Kidney (tissue), 14 donors: Measurements from ENCODE around the gene KCNH2. TPM values are rescaled to one million over a fixed set of nuclear protein-coding genes. Genes with fewer than 3 reads are reported as not detected.
A peak's percentile ranks its signal among the peaks of the same experiment; 100 is the strongest.

Experiments
- DNase-seq, 5 donors: peaks; one replicate each; pipeline ENCODE4 v3.0.0-alpha.2; 2013 to 2020
- FAIRE-seq: peaks from 2 replicates; lab custom pipeline; 2012; peaks lifted over from hg19 to GRCh38; lab: Jason Lieb, UNC
- H3K27ac ChIP-seq, 2 donors: one replicate each; pipeline ENCODE4 v1.7.0; 2013; ENCODE audit warnings: low read depth in 2 of 2, low read length in 2 of 2, inconsistent platforms in 1 of 2
- H3K27me3 ChIP-seq: one replicate; pipeline ENCODE4 v1.7.1; 2013; ENCODE audit warnings: low read length, inconsistent platforms; ENCODE audit not compliant: control insufficient read depth, insufficient read depth
- H3K36me3 ChIP-seq, 3 donors: one replicate each; pipeline versions ENCODE4 v1.7.0 to v1.7.1; 2013; ENCODE audit warnings: low read length in 3 of 3, control low read depth in 1 of 3, inconsistent platforms in 1 of 3; ENCODE audit not compliant: insufficient read depth in 3 of 3, control insufficient read depth in 2 of 3
- H3K4me1 ChIP-seq, 3 donors: one replicate each; pipeline versions ENCODE4 v1.7.0 to v1.7.1; 2013; ENCODE audit warnings: low read length in 3 of 3, inconsistent platforms in 1 of 3, low read depth in 1 of 3; ENCODE audit not compliant: control insufficient read depth in 2 of 3, insufficient read depth in 2 of 3
- H3K4me3 ChIP-seq, 3 donors: one replicate each; pipeline versions ENCODE4 v1.7.0 to v1.8.1; 2013; ENCODE audit warnings: low read length in 3 of 3, control low read depth in 1 of 3, inconsistent platforms in 1 of 3
- H3K9ac ChIP-seq, 3 donors: one replicate each; pipeline versions ENCODE4 v1.7.0 to v1.7.1; 2013; ENCODE audit warnings: low read length in 3 of 3, control low read depth in 1 of 3, inconsistent platforms in 1 of 3
- H3K9me3 ChIP-seq, 3 donors: one replicate each; pipeline versions ENCODE4 v1.7.0 to v1.7.1; 2013; ENCODE audit warnings: low read length in 3 of 3, control low read depth in 1 of 3, inconsistent platforms in 1 of 3; ENCODE audit not compliant: control insufficient read depth in 2 of 3, insufficient read depth in 1 of 3
- intact Hi-C: fragments of 100-400 bp; cut with DNase I; formaldehyde crosslinking; loops from one replicate; pipeline ENCODE4 v1.11.1; 2022
- polyA plus RNA-seq: library from polyadenylated mRNA; stranded (reverse); fragments of 350-450 nt; fragmentation: Illumina TruSeq; extraction: RNeasy Lipid Tissue Mini Kit (QIAGEN cat#74804); gene quantifications from one replicate; pipeline ENCODE4 v1.2.3, GENCODE V29; 2014; ENCODE audit warnings: low read depth, low replicate concordance; ENCODE audit not compliant: insufficient read depth
- total RNA-seq: library from RNA; stranded (reverse); fragmentation: NEBNext Ultra II Directional; extraction: Animal tissue kit (Norgen Biotek cat#: 25700); gene quantifications from one replicate; pipeline ENCODE4 v1.2.1, GENCODE V29; 2021
- TF ChIP-seq, protein P1 (sequence below): IDR thresholded peaks from 3 replicates; pipeline ENCODE4 v1.5.1; 2012; ENCODE audit warnings: mild to moderate bottlenecking, moderate library complexity, borderline replicate concordance; ENCODE audit not compliant: insufficient read depth; ENCODE audit errors: extremely low read depth
- donor health status: control.
- donor health status: control.
- donor health status: control.
- donor health status: control.
- donor health status: control.
- donor health status: DM: yes; HTN: yes; CAD: no.
- donor health status: Normal renal cell carcinoma (clear cell type).

KCNH2 gene
- total and polyA plus RNA-seq, 2 donors from 2014 or later = 1.3 to 1.5 TPM

DNA sequence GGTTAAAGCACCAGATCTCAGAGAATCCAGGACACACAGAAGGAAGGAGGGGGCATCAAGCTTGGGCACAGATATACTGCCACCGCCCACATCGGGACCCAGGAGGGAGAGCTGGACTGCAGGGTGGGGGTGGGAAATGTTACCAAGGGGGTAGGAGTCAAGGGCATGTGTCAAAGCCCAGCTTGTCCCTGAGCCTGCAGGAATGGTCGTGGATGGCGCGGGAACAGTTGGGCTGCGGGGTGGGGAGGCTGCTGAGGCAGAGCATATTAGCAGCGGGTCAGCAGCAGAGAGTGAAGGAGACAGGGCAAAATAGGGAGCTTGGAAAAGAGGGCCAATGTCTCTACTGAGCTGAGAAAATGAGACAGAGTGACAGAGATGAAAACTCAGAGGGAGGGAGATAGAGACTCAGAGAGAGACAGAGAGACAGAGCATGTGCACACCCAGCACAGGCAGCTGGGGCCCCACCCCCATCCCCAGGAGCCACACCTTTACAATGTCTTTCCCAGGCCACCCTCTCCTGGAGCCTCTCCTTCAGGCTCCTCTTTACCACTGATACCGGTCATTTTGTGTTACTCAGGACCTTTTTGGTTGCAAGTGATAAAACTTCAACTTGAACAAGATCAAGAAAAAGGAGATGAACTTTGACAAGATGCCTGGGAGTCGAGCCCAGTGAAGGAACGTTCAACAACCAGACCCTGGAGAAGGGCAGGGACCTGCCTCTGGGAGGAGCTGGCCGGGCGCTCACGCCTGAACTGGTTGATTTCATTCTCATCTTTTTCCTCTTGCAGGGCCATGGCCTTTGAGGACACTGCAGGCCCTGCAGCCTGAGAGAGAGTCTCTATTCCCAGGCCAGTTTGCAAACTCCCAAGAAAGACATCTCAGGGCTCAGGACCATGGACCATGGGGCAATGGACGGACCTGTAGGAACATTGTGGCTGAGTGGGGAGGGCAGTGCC, 75.8 kb downstream of the KCNH2 start:
- peaks cover 0 to 8% (median 0%) of the 10 kb centered on the region in 3 donors for H3K4me1 ChIP-seq
- intact Hi-C loops = loop anchor here (10.0 kb wide), 1 partner anchor 212 kb away; no protein-coding TSS in a partner anchor
- no peak for FAIRE-seq
- DNase-seq = peak in 1 of 5 donors; percentile 67
- no peaks in the 10 kb centered on the region for H3K9me3 ChIP-seq
- H3K9ac ChIP-seq = no peak overlapping the region
- H3K27me3 ChIP-seq = no peaks in the 10 kb centered on the region
- no peak overlapping the region for H3K4me3 ChIP-seq
- H3K36me3 ChIP-seq = no peaks in the 10 kb centered on the region
- TF ChIP-seq, protein P1, sequence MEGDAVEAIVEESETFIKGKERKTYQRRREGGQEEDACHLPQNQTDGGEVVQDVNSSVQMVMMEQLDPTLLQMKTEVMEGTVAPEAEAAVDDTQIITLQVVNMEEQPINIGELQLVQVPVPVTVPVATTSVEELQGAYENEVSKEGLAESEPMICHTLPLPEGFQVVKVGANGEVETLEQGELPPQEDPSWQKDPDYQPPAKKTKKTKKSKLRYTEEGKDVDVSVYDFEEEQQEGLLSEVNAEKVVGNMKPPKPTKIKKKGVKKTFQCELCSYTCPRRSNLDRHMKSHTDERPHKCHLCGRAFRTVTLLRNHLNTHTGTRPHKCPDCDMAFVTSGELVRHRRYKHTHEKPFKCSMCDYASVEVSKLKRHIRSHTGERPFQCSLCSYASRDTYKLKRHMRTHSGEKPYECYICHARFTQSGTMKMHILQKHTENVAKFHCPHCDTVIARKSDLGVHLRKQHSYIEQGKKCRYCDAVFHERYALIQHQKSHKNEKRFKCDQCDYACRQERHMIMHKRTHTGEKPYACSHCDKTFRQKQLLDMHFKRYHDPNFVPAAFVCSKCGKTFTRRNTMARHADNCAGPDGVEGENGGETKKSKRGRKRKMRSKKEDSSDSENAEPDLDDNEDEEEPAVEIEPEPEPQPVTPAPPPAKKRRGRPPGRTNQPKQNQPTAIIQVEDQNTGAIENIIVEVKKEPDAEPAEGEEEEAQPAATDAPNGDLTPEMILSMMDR = no peak
- no peak overlapping the region for H3K27ac ChIP-seq

DNA sequence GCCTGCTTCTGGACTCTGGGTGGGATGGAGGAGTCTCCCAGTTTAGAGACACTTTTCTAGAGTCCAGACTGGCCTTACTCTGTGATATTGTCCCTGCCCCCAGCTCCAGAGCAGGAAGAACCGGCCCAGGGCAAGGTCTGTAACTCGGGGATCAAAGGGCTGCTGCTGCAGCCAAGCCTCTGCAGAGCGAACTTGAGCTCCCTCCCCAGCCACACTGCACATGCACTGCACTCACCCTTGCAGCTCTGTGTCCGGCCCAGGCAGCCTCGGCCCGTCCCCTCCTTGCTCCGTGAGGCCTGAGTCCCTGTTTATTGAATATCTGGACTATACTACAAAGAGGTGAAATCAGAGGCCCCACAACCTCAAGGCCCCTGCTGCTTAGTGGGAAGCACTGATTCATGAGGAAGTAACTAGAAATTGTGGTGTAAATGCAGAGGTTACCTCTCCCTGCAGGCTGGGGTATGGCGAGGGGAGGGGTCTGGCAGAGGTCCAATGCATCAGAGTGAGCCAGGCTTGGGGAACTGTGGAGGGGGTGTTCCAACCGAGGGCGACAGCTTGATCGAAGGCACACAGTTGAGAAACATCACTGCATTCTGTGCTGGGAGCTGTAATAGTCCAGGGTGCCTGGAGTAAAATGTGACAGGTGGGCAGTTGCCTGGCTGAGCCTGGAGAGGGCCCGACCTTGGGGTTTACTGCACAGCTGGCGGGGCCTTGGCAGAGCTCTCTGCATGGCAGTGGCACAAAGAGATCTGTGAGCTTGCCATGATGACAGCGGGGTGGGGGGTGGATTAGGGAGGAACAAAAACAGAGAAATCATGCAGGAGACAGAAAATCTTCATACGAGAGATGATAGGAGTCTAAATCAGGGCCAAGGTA, 76.7 kb downstream of the KCNH2 start:
- Histone ChIP-seq H3K9me3 (no peaks in the 10 kb centered on the region), H3K27ac (no peak overlapping the region), H3K4me3 (no peak overlapping the region), H3K36me3 (no peaks in the 10 kb centered on the region), H3K4me1 (peaks cover 0 to 8% (median 0%) of the 10 kb centered on the region in 3 donors), H3K9ac (no peak overlapping the region), H3K27me3 (no peaks in the 10 kb centered on the region)
- intact Hi-C loops = loop anchor here (10.0 kb wide), 1 partner anchor 213 kb away; no protein-coding TSS in a partner anchor
- TF ChIP-seq, protein P1 = no peak
- no peak for FAIRE-seq
- DNase-seq = peak in 3 of 5 donors; percentile 22 to 76 (median 40)

DNA sequence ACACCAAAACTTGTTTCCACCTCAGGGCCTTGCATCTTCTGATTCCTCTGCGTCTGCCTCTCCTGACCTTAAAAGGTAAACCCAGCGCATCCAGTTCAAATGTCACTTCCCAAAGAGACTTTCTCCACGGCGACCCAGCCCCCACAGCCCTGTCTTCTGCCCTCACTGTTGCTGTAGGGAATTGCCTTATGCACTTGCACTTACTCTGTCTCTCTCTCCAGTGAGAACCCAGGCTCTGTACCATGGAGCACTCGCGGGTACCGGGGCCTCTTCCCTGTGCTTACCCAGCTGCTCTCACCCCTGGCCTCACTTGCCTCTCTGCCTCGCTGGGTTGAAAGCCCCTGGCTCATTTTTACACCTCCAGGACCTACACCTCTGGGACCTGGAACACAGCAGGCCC, 77.4 kb downstream of the KCNH2 start:
- peaks cover 0 to 8% (median 0%) of the 10 kb centered on the region in 3 donors for H3K4me1 ChIP-seq
- intact Hi-C loops = loop anchor here (10.0 kb wide), 1 partner anchor 214 kb away; no protein-coding TSS in a partner anchor
- DNase-seq (peak in 1 of 5 donors; percentile 46), FAIRE-seq (no peak)
- no peak overlapping the region for H3K9ac ChIP-seq
- TF ChIP-seq, protein P1 = no peak
- H3K4me3 ChIP-seq = no peak overlapping the region
- H3K27me3 ChIP-seq = no peaks in the 10 kb centered on the region
- no peak overlapping the region for H3K27ac ChIP-seq
- H3K9me3 ChIP-seq = no peaks in the 10 kb centered on the region
- no peaks in the 10 kb centered on the region for H3K36me3 ChIP-seq
